Measurements from ENCODE around the gene CDKL5. TPM values are rescaled to one million over a fixed set of nuclear protein-coding genes. Genes with fewer than 3 reads are reported as not detected.

CDKL5 gene
- total and polyA plus RNA-seq, 2 experiments from 2014 or later, result 7.5 to 13.7 TPM

DNA sequence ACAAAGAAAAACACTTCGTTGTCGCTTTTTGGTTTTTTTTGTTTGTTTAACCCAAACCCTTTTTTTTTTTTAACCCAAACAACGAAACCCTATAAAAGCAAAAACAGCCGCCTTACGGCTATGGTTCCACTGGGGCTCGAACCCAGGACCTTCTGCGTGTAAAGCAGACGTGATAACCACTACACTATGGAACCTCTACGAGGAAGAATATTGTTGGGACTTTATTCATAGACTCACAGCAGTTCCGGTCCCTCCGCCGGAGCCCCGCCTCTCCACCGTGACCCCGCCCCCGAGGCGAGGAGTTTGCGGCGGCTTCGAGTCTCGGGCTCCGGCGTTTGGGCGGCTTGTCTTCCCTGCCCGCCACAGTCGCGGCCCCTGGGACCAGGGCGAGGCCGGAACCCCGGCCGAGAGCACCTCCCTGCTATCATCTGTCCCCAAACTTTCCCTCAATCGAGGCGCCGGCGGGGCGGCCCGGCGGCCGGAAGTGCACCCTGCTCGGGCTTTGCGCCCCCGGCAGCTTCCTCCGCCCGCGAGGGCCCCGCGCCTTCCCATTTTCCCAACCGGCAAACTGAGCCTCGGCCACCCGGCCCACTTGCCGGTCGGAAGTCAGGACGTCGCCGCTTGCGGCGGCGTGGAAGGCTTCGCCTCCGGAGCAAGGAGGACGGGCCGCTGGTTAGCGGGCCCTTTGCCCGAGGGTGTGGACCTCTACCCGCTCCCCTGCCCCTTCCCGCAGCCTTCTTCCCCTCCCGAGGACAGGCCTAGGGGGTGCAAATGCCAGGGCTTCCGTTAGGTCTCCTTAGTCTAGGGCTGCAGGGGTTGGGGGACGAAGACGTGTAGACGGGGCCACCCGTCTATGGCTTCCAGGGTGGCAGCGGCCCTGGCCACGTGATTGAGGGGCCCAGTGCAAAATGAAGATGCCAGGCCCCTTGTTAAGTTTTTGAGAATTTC is 249.7 kb downstream of the CDKL5 start (continued):
- TF ChIP-seq, protein P1, sequence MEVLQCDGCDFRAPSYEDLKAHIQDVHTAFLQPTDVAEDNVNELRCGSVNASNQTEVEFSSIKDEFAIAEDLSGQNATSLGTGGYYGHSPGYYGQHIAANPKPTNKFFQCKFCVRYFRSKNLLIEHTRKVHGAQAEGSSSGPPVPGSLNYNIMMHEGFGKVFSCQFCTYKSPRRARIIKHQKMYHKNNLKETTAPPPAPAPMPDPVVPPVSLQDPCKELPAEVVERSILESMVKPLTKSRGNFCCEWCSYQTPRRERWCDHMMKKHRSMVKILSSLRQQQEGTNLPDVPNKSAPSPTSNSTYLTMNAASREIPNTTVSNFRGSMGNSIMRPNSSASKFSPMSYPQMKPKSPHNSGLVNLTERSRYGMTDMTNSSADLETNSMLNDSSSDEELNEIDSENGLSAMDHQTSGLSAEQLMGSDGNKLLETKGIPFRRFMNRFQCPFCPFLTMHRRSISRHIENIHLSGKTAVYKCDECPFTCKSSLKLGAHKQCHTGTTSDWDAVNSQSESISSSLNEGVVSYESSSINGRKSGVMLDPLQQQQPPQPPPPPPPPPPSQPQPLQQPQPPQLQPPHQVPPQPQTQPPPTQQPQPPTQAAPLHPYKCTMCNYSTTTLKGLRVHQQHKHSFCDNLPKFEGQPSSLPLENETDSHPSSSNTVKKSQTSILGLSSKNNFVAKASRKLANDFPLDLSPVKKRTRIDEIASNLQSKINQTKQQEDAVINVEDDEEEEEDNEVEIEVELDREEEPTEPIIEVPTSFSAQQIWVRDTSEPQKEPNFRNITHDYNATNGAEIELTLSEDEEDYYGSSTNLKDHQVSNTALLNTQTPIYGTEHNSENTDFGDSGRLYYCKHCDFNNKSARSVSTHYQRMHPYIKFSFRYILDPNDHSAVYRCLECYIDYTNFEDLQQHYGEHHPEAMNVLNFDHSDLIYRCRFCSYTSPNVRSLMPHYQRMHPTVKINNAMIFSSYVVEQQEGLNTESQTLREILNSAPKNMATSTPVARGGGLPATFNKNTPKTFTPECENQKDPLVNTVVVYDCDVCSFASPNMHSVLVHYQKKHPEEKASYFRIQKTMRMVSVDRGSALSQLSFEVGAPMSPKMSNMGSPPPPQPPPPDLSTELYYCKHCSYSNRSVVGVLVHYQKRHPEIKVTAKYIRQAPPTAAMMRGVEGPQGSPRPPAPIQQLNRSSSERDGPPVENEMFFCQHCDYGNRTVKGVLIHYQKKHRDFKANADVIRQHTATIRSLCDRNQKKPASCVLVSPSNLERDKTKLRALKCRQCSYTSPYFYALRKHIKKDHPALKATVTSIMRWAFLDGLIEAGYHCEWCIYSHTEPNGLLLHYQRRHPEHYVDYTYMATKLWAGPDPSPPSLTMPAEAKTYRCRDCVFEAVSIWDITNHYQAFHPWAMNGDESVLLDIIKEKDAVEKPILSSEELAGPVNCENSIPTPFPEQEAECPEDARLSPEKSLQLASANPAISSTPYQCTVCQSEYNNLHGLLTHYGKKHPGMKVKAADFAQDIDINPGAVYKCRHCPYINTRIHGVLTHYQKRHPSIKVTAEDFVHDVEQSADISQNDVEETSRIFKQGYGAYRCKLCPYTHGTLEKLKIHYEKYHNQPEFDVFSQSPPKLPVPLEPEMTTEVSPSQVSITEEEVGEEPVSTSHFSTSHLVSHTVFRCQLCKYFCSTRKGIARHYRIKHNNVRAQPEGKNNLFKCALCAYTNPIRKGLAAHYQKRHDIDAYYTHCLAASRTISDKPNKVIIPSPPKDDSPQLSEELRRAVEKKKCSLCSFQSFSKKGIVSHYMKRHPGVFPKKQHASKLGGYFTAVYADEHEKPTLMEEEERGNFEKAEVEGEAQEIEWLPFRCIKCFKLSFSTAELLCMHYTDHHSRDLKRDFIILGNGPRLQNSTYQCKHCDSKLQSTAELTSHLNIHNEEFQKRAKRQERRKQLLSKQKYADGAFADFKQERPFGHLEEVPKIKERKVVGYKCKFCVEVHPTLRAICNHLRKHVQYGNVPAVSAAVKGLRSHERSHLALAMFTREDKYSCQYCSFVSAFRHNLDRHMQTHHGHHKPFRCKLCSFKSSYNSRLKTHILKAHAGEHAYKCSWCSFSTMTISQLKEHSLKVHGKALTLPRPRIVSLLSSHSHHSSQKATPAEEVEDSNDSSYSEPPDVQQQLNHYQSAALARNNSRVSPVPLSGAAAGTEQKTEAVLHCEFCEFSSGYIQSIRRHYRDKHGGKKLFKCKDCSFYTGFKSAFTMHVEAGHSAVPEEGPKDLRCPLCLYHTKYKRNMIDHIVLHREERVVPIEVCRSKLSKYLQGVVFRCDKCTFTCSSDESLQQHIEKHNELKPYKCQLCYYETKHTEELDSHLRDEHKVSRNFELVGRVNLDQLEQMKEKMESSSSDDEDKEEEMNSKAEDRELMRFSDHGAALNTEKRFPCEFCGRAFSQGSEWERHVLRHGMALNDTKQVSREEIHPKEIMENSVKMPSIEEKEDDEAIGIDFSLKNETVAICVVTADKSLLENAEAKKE (CRISPR knock-in tag; IDR thresholded peaks at IDR 0.05), result no peak
- TF ChIP-seq, protein P2, sequence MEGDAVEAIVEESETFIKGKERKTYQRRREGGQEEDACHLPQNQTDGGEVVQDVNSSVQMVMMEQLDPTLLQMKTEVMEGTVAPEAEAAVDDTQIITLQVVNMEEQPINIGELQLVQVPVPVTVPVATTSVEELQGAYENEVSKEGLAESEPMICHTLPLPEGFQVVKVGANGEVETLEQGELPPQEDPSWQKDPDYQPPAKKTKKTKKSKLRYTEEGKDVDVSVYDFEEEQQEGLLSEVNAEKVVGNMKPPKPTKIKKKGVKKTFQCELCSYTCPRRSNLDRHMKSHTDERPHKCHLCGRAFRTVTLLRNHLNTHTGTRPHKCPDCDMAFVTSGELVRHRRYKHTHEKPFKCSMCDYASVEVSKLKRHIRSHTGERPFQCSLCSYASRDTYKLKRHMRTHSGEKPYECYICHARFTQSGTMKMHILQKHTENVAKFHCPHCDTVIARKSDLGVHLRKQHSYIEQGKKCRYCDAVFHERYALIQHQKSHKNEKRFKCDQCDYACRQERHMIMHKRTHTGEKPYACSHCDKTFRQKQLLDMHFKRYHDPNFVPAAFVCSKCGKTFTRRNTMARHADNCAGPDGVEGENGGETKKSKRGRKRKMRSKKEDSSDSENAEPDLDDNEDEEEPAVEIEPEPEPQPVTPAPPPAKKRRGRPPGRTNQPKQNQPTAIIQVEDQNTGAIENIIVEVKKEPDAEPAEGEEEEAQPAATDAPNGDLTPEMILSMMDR (conservative IDR thresholded peaks at IDR 0.05; ENCODE audit: low read depth in 2 of 2), result no peak

DNA sequence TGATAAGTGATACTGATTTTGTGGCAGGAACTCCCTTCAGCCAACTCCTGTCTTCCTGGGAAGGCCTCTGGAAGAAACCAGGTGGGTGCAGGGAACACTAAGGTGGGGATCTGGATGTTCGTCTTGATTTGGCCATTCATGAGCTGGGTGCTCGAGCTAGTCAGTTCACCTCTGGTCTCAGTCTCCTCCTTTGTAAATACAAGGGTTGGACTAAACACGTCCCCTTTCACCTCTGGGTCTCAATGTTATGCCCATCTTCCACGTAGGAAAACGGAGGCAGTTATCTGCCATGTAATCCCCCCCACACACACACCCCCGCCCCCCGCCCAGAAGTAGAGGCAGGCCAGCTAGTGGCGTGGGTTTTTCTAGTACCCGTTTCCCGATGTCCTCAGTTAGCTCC is 250.6 kb downstream of the CDKL5 start:
- no peaks in the 10 kb centered on the region for H4K20me1 ChIP-seq (replicated peaks; ENCODE audit: insufficient read depth)
- H3K36me3 ChIP-seq (ENCODE audit: insufficient read depth), result no peaks in the 10 kb centered on the region
- ATAC-seq, result no peak
- no peaks in the 10 kb centered on the region for H3K27me3 ChIP-seq (ENCODE audit: insufficient read depth)
- no peak overlapping the region for H3K27ac ChIP-seq (ENCODE audit: low read depth)
- H3K4me1 Mint-ChIP-seq, result no peaks in the 10 kb centered on the region
- H3K9me2 ChIP-seq (ENCODE audit: insufficient read depth), result no peaks in the 10 kb centered on the region
- H3K4me2 ChIP-seq, result no peak overlapping the region
- H3F3A ChIP-seq (replicated peaks; ENCODE audit: low read depth), result no peaks in the 10 kb centered on the region
- no peak overlapping the region for H3K4me3 ChIP-seq
- no peaks in the 10 kb centered on the region for H3K9me3 Mint-ChIP-seq
- H3K79me2 ChIP-seq (replicated peaks; ENCODE audit: insufficient read depth), result no peaks in the 10 kb centered on the region
- H3K36me3 Mint-ChIP-seq (ENCODE audit: low read depth), result no peaks in the 10 kb centered on the region
- no peak for DNase-seq (ENCODE audit: low spot score)
- no peaks in the 10 kb centered on the region for H3K4me1 ChIP-seq (ENCODE audit: insufficient read depth)
- peaks cover 7% of the 10 kb centered on the region for H3K27me3 Mint-ChIP-seq (ENCODE audit: insufficient read depth, low read depth, poor library complexity)
- H3K4me3 Mint-ChIP-seq, result no peak overlapping the region; the same call in 1 of the 3 replicates
- H3K27ac Mint-ChIP-seq, result no peak overlapping the region
- no peak overlapping the region for H2AFZ ChIP-seq
- TF ChIP-seq, protein P2 (conservative IDR thresholded peaks at IDR 0.05; ENCODE audit: low read depth in 2 of 2), result no peak
- TF ChIP-seq STAT1 (IDR thresholded peaks at IDR 0.05; ENCODE audit: unreplicated experiment) (no peak), ZNF331 (CRISPR knock-in tag; IDR thresholded peaks at IDR 0.05; ENCODE audit: low read depth) (no peak), NANOG (IDR thresholded peaks at IDR 0.05; ENCODE audit: borderline replicate concordance) (no peak), ZNF114 (CRISPR knock-in tag; IDR thresholded peaks at IDR 0.05) (no peak), JUNB (IDR thresholded peaks at IDR 0.05; ENCODE audit: unreplicated experiment) (no peak), CREB1 (CRISPR knock-in tag; IDR thresholded peaks at IDR 0.05; ENCODE audit: low read depth) (no peak), EZH2 (IDR thresholded peaks at IDR 0.05; ENCODE audit: low read depth, unreplicated experiment) (no peak)
- TF ChIP-seq, protein P3, sequence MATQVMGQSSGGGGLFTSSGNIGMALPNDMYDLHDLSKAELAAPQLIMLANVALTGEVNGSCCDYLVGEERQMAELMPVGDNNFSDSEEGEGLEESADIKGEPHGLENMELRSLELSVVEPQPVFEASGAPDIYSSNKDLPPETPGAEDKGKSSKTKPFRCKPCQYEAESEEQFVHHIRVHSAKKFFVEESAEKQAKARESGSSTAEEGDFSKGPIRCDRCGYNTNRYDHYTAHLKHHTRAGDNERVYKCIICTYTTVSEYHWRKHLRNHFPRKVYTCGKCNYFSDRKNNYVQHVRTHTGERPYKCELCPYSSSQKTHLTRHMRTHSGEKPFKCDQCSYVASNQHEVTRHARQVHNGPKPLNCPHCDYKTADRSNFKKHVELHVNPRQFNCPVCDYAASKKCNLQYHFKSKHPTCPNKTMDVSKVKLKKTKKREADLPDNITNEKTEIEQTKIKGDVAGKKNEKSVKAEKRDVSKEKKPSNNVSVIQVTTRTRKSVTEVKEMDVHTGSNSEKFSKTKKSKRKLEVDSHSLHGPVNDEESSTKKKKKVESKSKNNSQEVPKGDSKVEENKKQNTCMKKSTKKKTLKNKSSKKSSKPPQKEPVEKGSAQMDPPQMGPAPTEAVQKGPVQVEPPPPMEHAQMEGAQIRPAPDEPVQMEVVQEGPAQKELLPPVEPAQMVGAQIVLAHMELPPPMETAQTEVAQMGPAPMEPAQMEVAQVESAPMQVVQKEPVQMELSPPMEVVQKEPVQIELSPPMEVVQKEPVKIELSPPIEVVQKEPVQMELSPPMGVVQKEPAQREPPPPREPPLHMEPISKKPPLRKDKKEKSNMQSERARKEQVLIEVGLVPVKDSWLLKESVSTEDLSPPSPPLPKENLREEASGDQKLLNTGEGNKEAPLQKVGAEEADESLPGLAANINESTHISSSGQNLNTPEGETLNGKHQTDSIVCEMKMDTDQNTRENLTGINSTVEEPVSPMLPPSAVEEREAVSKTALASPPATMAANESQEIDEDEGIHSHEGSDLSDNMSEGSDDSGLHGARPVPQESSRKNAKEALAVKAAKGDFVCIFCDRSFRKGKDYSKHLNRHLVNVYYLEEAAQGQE (IDR thresholded peaks at IDR 0.05; ENCODE audit: unreplicated experiment), result no peak

Data from GM23338 (cell line).